LNCaP clone FGC (cell line): Measurements from ENCODE around the gene ABCD4.
A peak's percentile ranks its signal among the peaks of the same experiment; 100 is the strongest.

Source experiments
- DNase-seq: peaks from one replicate; pipeline ENCODE4 v3.0.0-alpha.2; 2011; ENCODE audit warnings: low read depth
- H3K4me3 ChIP-seq: 2 replicates; pipeline ENCODE4 v1.5.1; 2011; ENCODE audit warnings: mild to moderate bottlenecking, low read depth, low read length, control low read depth
- TF ChIP-seq, protein P1 (sequence below): IDR thresholded peaks from 2 replicates; pipeline ENCODE4 v1.5.1; 2012; ENCODE audit warnings: mild to moderate bottlenecking; ENCODE audit not compliant: control insufficient read depth, insufficient read depth; ENCODE audit errors: extremely low read depth

The ABCD4 gene

GRCh38 chr14:74302152-74302628 lies 544 bp downstream of the ABCD4 start:
- no peak for DNase-seq
- TF ChIP-seq, protein P1, sequence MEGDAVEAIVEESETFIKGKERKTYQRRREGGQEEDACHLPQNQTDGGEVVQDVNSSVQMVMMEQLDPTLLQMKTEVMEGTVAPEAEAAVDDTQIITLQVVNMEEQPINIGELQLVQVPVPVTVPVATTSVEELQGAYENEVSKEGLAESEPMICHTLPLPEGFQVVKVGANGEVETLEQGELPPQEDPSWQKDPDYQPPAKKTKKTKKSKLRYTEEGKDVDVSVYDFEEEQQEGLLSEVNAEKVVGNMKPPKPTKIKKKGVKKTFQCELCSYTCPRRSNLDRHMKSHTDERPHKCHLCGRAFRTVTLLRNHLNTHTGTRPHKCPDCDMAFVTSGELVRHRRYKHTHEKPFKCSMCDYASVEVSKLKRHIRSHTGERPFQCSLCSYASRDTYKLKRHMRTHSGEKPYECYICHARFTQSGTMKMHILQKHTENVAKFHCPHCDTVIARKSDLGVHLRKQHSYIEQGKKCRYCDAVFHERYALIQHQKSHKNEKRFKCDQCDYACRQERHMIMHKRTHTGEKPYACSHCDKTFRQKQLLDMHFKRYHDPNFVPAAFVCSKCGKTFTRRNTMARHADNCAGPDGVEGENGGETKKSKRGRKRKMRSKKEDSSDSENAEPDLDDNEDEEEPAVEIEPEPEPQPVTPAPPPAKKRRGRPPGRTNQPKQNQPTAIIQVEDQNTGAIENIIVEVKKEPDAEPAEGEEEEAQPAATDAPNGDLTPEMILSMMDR = peak; percentile 29; the same call in 1 of the 2 replicates
- H3K4me3 ChIP-seq = peak overlapping the region; percentile 91

GRCh38 chr14:74301594-74302151 lies 1.1 kb downstream of the ABCD4 start:
- peak overlapping the region; percentile 91 for H3K4me3 ChIP-seq
- DNase-seq = no peak
- TF ChIP-seq, protein P1 = no peak

DNA sequence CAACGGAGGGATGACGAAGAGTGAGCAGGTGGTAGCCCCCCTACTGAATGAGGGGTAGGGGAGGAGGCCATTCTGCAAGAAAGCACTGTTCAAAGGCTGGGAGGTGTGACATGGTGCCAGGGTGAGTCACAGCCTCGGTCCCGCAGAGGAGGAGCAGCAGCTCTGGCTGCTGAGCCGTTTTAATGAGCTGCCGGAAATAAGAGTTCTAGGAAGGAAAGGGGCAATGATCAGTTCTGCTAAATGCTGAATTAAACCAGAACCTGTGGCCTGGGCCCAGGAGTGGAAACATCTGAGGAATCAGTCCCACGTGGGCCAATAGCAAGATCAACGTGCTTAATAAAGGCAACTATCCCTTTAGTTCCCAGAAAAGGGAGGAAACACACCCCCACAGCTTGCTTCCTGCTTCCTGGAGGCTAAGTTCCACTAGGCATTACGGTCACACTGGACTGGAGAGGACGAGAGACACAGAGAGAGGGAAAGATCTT lies 3.6 kb downstream of the ABCD4 start:
- no peak overlapping the region for H3K4me3 ChIP-seq
- DNase-seq = no peak
- TF ChIP-seq, protein P1 = no peak

DNA sequence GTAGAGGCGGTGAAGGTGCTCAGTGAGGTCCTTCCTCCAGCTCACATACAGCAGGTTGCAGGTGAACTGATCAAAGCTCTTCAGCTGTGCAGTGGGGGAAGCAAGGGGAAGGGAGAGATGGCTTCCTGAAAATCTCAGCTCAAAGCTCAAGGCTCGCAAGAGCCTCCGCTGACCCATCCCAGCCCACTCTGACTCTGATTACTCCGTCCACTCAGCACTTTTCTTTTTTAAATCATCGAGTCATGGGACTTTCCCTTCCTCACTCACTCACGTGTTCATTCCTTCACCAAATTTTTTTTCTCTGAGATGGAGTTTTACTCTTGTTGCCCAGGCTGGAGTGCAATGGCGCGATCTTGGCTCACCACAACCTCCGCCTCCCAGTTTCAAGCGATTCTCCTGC lies 4.7 kb downstream of the ABCD4 start:
- H3K4me3 ChIP-seq = no peak overlapping the region
- DNase-seq = no peak
- TF ChIP-seq, protein P1 = no peak

DNA sequence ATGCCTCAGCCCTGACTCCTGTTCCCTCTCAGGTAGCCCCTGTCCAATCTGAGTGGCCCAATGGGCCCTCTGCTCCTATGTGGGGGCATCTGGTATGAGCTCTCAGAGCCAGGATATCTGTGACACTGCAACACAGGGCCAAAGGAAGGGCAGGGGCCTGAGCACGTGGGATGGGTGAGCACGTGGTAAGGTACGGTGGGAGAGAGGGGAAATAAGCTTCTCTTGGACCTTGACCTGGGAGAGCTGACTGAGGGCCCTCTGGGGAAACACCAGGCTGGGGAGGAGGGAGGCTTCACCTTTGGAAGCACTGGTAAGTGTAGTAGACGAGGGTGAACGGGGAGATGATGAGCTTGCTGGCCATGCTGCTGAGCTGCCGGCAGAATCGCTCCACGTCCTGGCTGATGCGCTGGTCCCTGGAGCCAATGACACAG lies 6.7 kb downstream of the ABCD4 start:
- DNase-seq = no peak
- TF ChIP-seq, protein P1 = no peak
- H3K4me3 ChIP-seq = no peak overlapping the region

GRCh38 chr14:74293606-74294005 lies 9.1 kb downstream of the ABCD4 start:
- no peak for DNase-seq
- TF ChIP-seq, protein P1 = no peak
- no peak overlapping the region for H3K4me3 ChIP-seq

- DNase-seq = no peak
- no peak overlapping the region for H3K4me3 ChIP-seq
- TF ChIP-seq, protein P1 = no peak
Measured at GRCh38 chr14:74292061-74292460, 10.7 kb downstream of the ABCD4 start.
